Caco-2 (cell line): ENCODE results near the gene ZFP1. TPM values are rescaled to one million over a fixed set of nuclear protein-coding genes. Genes with fewer than 3 reads are reported as not detected.
A peak's percentile ranks its signal among the peaks of the same experiment; 100 is the strongest.

Experiments
- BruUV-seq: library from RNA; stranded (reverse); fragments of 400-500 nt; replicated peaks from 2 replicates; lab custom pipeline; 2021; lab: Mats Ljungman, UMichigan
- CTCF ChIA-PET: fragments of 300-600 bp; sonication (Branson Sonifier 250); formaldehyde crosslinking; loops from one replicate; lab custom pipeline; 2022; ENCODE audit warnings: antibody characterized with exemption; lab: Charles Lee
- POLR2A ChIA-PET: fragments of 300-600 bp; sonication (Branson Sonifier 250); formaldehyde crosslinking; loops from one replicate; lab custom pipeline; 2022; ENCODE audit warnings: antibody characterized with exemption; lab: Charles Lee
- DNase-seq, 2 experiments: peaks; one replicate each; pipeline versions ENCODE4 v3.0.0 to v3.0.0-alpha.2; 2020 to 2022
- H3K27me3 ChIP-seq: replicated peaks from 2 replicates; pipeline ENCODE4 v1.6.0; 2011; ENCODE audit warnings: low read length; ENCODE audit not compliant: control insufficient read depth, insufficient read depth
- H3K36me3 ChIP-seq: 2 replicates; pipeline ENCODE4 v1.5.1; 2011; ENCODE audit warnings: low read length; ENCODE audit not compliant: control insufficient read depth, insufficient read depth
- H3K4me1 ChIP-seq: fragments of 250-450 bp; sonication (Bioruptor Pico); 2 replicates; pipeline ENCODE4 v1.5.1; 2020; ENCODE audit warnings: mild to moderate bottlenecking
- H3K4me3 ChIP-seq: 2 replicates; pipeline ENCODE4 v1.5.1; 2011; ENCODE audit warnings: low read depth, mild to moderate bottlenecking, control low read depth, low read length
- H3K9me3 ChIP-seq: fragments of 250-450 bp; sonication (Bioruptor Pico); 2 replicates; pipeline ENCODE4 v1.5.1; 2020; ENCODE audit warnings: mild to moderate bottlenecking, moderate library complexity
- H3K27ac Mint-ChIP-seq: one replicate; pipeline ENCODE4 v1.8.0; 2022; ENCODE audit warnings: mixed read lengths; ENCODE audit not compliant: unreplicated experiment
- H3K27me3 Mint-ChIP-seq: one replicate; pipeline ENCODE4 v1.8.0; 2022; ENCODE audit warnings: mixed read lengths; ENCODE audit not compliant: insufficient read depth, unreplicated experiment
- H3K36me3 Mint-ChIP-seq: one replicate; pipeline ENCODE4 v1.8.0; 2022; ENCODE audit warnings: mild to moderate bottlenecking, mixed read lengths; ENCODE audit not compliant: insufficient read depth, unreplicated experiment
- H3K4me1 Mint-ChIP-seq: one replicate; pipeline ENCODE4 v1.8.0; 2022; ENCODE audit warnings: low read depth, mixed read lengths; ENCODE audit not compliant: unreplicated experiment
- H3K4me3 Mint-ChIP-seq: one replicate; pipeline ENCODE4 v1.8.0; 2022; ENCODE audit warnings: mild to moderate bottlenecking, moderate library complexity, mixed read lengths; ENCODE audit not compliant: unreplicated experiment
- H3K9me3 Mint-ChIP-seq: one replicate; pipeline ENCODE4 v1.8.0; 2022; ENCODE audit warnings: mixed read lengths; ENCODE audit not compliant: unreplicated experiment
- intact Hi-C: fragments of 100-400 bp; cut with micrococcal nuclease; formaldehyde crosslinking; loops from one replicate; pipeline ENCODE4 v1.10.0; 2022; ENCODE audit not compliant: unreplicated experiment
- total RNA-seq: library from RNA; stranded (reverse); gene quantifications from 2 replicates; pipeline ENCODE4 v1.2.3, GENCODE V29; 2022
- TF ChIP-seq, protein P1 (sequence below), 2 experiments: fragments of 200-600 bp in 1 of 2; IDR thresholded peaks; 1 replicate in 1 of 2; 2 replicates in 1 of 2; pipeline versions ENCODE4 v1.5.1 to v1.8.0; 2011 to 2022; ENCODE audit warnings: antibody characterized with exemption in 1 of 2, control low read depth in 1 of 2, inconsistent platforms in 1 of 2, low read depth in 1 of 2, low read length in 1 of 2, mild to moderate bottlenecking in 1 of 2, moderate library complexity in 1 of 2; ENCODE audit not compliant: insufficient read depth in 1 of 2, severe bottlenecking in 1 of 2, unreplicated experiment in 1 of 2

Gene ZFP1
- total RNA-seq, 1 experiment from 2014 or later, result 11.4 TPM

- H3K27me3 Mint-ChIP-seq, result no peaks in the 10 kb centered on the region
- Histone ChIP-seq H3K4me3 (no peak overlapping the region), H3K36me3 (peaks cover 1% of the 10 kb centered on the region; the same call in 1 of the 2 replicates), H3K4me1 (peaks cover 47% of the 10 kb centered on the region), H3K27me3 (no peaks in the 10 kb centered on the region), H3K9me3 (no peaks in the 10 kb centered on the region)
- ChIA-PET CTCF (no interaction called here), POLR2A (no interaction called here)
- no peak overlapping the region for H3K4me3 Mint-ChIP-seq
- H3K9me3 Mint-ChIP-seq, result no peaks in the 10 kb centered on the region
- no peak overlapping the region for H3K27ac Mint-ChIP-seq
- H3K36me3 Mint-ChIP-seq, result peaks cover 53% of the 10 kb centered on the region
- BruUV-seq, result no TSS peak
- DNase-seq, result no peak
- peaks cover 44% of the 10 kb centered on the region for H3K4me1 Mint-ChIP-seq
- TF ChIP-seq, protein P1, sequence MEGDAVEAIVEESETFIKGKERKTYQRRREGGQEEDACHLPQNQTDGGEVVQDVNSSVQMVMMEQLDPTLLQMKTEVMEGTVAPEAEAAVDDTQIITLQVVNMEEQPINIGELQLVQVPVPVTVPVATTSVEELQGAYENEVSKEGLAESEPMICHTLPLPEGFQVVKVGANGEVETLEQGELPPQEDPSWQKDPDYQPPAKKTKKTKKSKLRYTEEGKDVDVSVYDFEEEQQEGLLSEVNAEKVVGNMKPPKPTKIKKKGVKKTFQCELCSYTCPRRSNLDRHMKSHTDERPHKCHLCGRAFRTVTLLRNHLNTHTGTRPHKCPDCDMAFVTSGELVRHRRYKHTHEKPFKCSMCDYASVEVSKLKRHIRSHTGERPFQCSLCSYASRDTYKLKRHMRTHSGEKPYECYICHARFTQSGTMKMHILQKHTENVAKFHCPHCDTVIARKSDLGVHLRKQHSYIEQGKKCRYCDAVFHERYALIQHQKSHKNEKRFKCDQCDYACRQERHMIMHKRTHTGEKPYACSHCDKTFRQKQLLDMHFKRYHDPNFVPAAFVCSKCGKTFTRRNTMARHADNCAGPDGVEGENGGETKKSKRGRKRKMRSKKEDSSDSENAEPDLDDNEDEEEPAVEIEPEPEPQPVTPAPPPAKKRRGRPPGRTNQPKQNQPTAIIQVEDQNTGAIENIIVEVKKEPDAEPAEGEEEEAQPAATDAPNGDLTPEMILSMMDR (IDR thresholded peaks at IDR 0.05; ENCODE audit: insufficient read depth in 1 of 2, low read depth in 1 of 2, low read length in 1 of 2, severe bottlenecking in 1 of 2, unreplicated experiment in 1 of 2), result no peak
- intact Hi-C loops, result no loop called here
Measured at GRCh38 chr16:75114179-75114945, 34.0 kb upstream of the ZFP1 start.

GRCh38 chr16:75114946-75115825 lies 33.1 kb upstream of the ZFP1 start:
- Mint-ChIP-seq H3K27me3 (no peaks in the 10 kb centered on the region), H3K4me3 (no peak overlapping the region), H3K36me3 (peaks cover 61% of the 10 kb centered on the region), H3K27ac (peak overlapping the region; percentile 74), H3K4me1 (peaks cover 46% of the 10 kb centered on the region), H3K9me3 (no peaks in the 10 kb centered on the region)
- Histone ChIP-seq H3K36me3 (peaks cover 1% of the 10 kb centered on the region; the same call in 1 of the 2 replicates), H3K27me3 (no peaks in the 10 kb centered on the region), H3K4me1 (peaks cover 55% of the 10 kb centered on the region), H3K4me3 (no peak overlapping the region), H3K9me3 (no peaks in the 10 kb centered on the region)
- CTCF ChIA-PET, result no interaction called here
- TF ChIP-seq, protein P1 (IDR thresholded peaks at IDR 0.05; ENCODE audit: insufficient read depth in 1 of 2, low read depth in 1 of 2, low read length in 1 of 2, severe bottlenecking in 1 of 2, unreplicated experiment in 1 of 2), result no peak
- DNase-seq, result no peak
- no TSS peak for BruUV-seq
- intact Hi-C loops, result no loop called here
- POLR2A ChIA-PET, result no interaction called here
